SJCRH30 (cell line): Measurements from ENCODE around the gene BEND6. TPM values are rescaled to one million over a fixed set of nuclear protein-coding genes. Genes with fewer than 3 reads are reported as not detected.
"Not testable (repeated sequence)": the region's sequence is repeated elsewhere in the genome, so short reads cannot be mapped to it uniquely, and the experiment has no call there.

Experiments used
- DNase-seq, 2 experiments: peaks; one replicate each; pipeline ENCODE4 v3.0.0-alpha.2; 2015 to 2020
- H3K27ac ChIP-seq: fragments of 250-450 bp; sonication (Bioruptor Pico); 2 replicates; pipeline ENCODE4 v1.5.1; 2020; ENCODE audit warnings: mild to moderate bottlenecking, moderate library complexity
- H3K27me3 ChIP-seq: fragments of 250-450 bp; sonication (Bioruptor Pico); 2 replicates; pipeline ENCODE4 v1.5.1; 2020; ENCODE audit warnings: mild to moderate bottlenecking, moderate library complexity
- H3K36me3 ChIP-seq: fragments of 250-450 bp; sonication (Bioruptor Pico); 2 replicates; pipeline ENCODE4 v1.5.1; 2020; ENCODE audit warnings: mild to moderate bottlenecking, moderate library complexity
- H3K4me1 ChIP-seq: fragments of 250-450 bp; sonication (Bioruptor Pico); 2 replicates; pipeline ENCODE4 v1.5.1; 2020; ENCODE audit warnings: mild to moderate bottlenecking, moderate library complexity
- H3K4me3 ChIP-seq: fragments of 250-450 bp; sonication (Bioruptor Pico); 2 replicates; pipeline ENCODE4 v1.5.1; 2020; ENCODE audit warnings: mild to moderate bottlenecking, moderate library complexity
- H3K9me3 ChIP-seq: fragments of 250-450 bp; sonication (Bioruptor Pico); replicated peaks from 2 replicates; pipeline ENCODE4 v1.5.1; 2020; ENCODE audit warnings: mild to moderate bottlenecking, moderate library complexity
- total RNA-seq: library from RNA; depleted of rRNA; stranded (reverse); fragments of >200 nt; shearing (Covaris generic); gene quantifications from 2 replicates; pipeline ENCODE4 v1.2.3, GENCODE V29; 2014

BEND6 gene
- total RNA-seq, 1 experiment from 2014 or later: 0.93 TPM

GRCh38 chr6:56984884-56985283 lies 30.0 kb downstream of the BEND6 start:
- DNase-seq: no peak
- H3K4me1 ChIP-seq: no peaks in the 10 kb centered on the region
- no peaks in the 10 kb centered on the region for H3K9me3 ChIP-seq
- no peaks in the 10 kb centered on the region for H3K27me3 ChIP-seq
- no peak overlapping the region for H3K4me3 ChIP-seq
- no peaks in the 10 kb centered on the region for H3K36me3 ChIP-seq
- no peak overlapping the region for H3K27ac ChIP-seq

- Histone ChIP-seq H3K4me3 (no peak overlapping the region), H3K27ac (no peak overlapping the region), H3K36me3 (no peaks in the 10 kb centered on the region), H3K27me3 (no peaks in the 10 kb centered on the region), H3K4me1 (no peaks in the 10 kb centered on the region), H3K9me3 (no peaks in the 10 kb centered on the region)
- DNase-seq: no peak
Measured at GRCh38 chr6:56986611-56987010, 31.7 kb downstream of the BEND6 start.

- Histone ChIP-seq H3K36me3 (no peaks in the 10 kb centered on the region), H3K27me3 (no peaks in the 10 kb centered on the region), H3K27ac (no peak overlapping the region), H3K4me1 (no peaks in the 10 kb centered on the region), H3K4me3 (no peak overlapping the region), H3K9me3 (no peaks in the 10 kb centered on the region)
- no peak for DNase-seq
Measured at GRCh38 chr6:56988145-56988544, 33.2 kb downstream of the BEND6 start.

- Histone ChIP-seq H3K4me3 (no peak overlapping the region), H3K27me3 (no peaks in the 10 kb centered on the region), H3K9me3 (no peaks in the 10 kb centered on the region), H3K36me3 (no peaks in the 10 kb centered on the region), H3K4me1 (no peaks in the 10 kb centered on the region), H3K27ac (no peak overlapping the region)
- no peak for DNase-seq
Measured at GRCh38 chr6:56992036-56992435, 37.1 kb downstream of the BEND6 start.

- H3K36me3 ChIP-seq: no peaks in the 10 kb centered on the region
- DNase-seq: no peak
Measured at GRCh38 chr6:56992703-56993102, 37.8 kb downstream of the BEND6 start.

GRCh38 chr6:56995347-56995902 lies 40.5 kb downstream of the BEND6 start:
- Histone ChIP-seq H3K4me1 (no peaks in the 10 kb centered on the region), H3K9me3 (no peaks in the 10 kb centered on the region), H3K4me3 (no peak overlapping the region), H3K27me3 (no peaks in the 10 kb centered on the region), H3K27ac (no peak overlapping the region), H3K36me3 (no peaks in the 10 kb centered on the region)
- DNase-seq: no peak

More at GRCh38 chr6:56992703-56993102, 37.8 kb downstream of the BEND6 start:
- H3K4me1 ChIP-seq: no peaks in the 10 kb centered on the region
- no peak overlapping the region for H3K4me3 ChIP-seq
- no peak overlapping the region for H3K27ac ChIP-seq
- H3K27me3 ChIP-seq: no peaks in the 10 kb centered on the region
- no peaks in the 10 kb centered on the region for H3K9me3 ChIP-seq

- H3K36me3 ChIP-seq: no peaks in the 10 kb centered on the region
- no peak overlapping the region for H3K27ac ChIP-seq
- H3K27me3 ChIP-seq: no peaks in the 10 kb centered on the region
- DNase-seq: no peak
- no peak overlapping the region for H3K4me3 ChIP-seq
- H3K4me1 ChIP-seq: no peaks in the 10 kb centered on the region
- no peaks in the 10 kb centered on the region for H3K9me3 ChIP-seq
Measured at GRCh38 chr6:56996401-56996800, 41.5 kb downstream of the BEND6 start.

- H3K9me3 ChIP-seq: no peaks in the 10 kb centered on the region
- H3K4me3 ChIP-seq: no peak overlapping the region
- H3K27me3 ChIP-seq: no peaks in the 10 kb centered on the region
- no peaks in the 10 kb centered on the region for H3K36me3 ChIP-seq
- DNase-seq: no peak
- no peak overlapping the region for H3K27ac ChIP-seq
- no peaks in the 10 kb centered on the region for H3K4me1 ChIP-seq
Measured at GRCh38 chr6:56999049-56999448, 44.1 kb downstream of the BEND6 start.

GRCh38 chr6:56999748-57000147 lies 44.8 kb downstream of the BEND6 start:
- not testable (repeated sequence) for H3K4me1 ChIP-seq, H3K27me3 ChIP-seq, H3K9me3 ChIP-seq, DNase-seq, H3K27ac ChIP-seq, H3K36me3 ChIP-seq, H3K4me3 ChIP-seq

GRCh38 chr6:57002197-57002596 lies 47.3 kb downstream of the BEND6 start:
- Histone ChIP-seq H3K4me1 (no peaks in the 10 kb centered on the region), H3K27me3 (no peaks in the 10 kb centered on the region), H3K9me3 (no peaks in the 10 kb centered on the region), H3K36me3 (no peaks in the 10 kb centered on the region), H3K4me3 (no peak overlapping the region), H3K27ac (no peak overlapping the region)
- no peak for DNase-seq

GRCh38 chr6:57004292-57004691 lies 49.4 kb downstream of the BEND6 start:
- DNase-seq: no peak
- Histone ChIP-seq H3K4me1 (no peaks in the 10 kb centered on the region), H3K27me3 (no peaks in the 10 kb centered on the region), H3K9me3 (no peaks in the 10 kb centered on the region), H3K4me3 (no peak overlapping the region), H3K27ac (no peak overlapping the region), H3K36me3 (no peaks in the 10 kb centered on the region)

- no peaks in the 10 kb centered on the region for H3K36me3 ChIP-seq
- no peak for DNase-seq
- H3K27me3 ChIP-seq: no peaks in the 10 kb centered on the region
- no peak overlapping the region for H3K27ac ChIP-seq
- no peaks in the 10 kb centered on the region for H3K4me1 ChIP-seq
- H3K4me3 ChIP-seq: no peak overlapping the region
- H3K9me3 ChIP-seq: no peaks in the 10 kb centered on the region
Measured at GRCh38 chr6:57006101-57006500, 51.2 kb downstream of the BEND6 start.

- not testable (repeated sequence) for H3K27ac ChIP-seq, H3K27me3 ChIP-seq, H3K9me3 ChIP-seq, H3K36me3 ChIP-seq, H3K4me1 ChIP-seq, H3K4me3 ChIP-seq
- DNase-seq: peak in 1 of 2 experiments; percentile 2
Measured at GRCh38 chr6:57008069-57008468, 53.2 kb downstream of the BEND6 start.

GRCh38 chr6:57013521-57013926 lies 58.6 kb downstream of the BEND6 start:
- DNase-seq: peak; percentile 27 to 51

GRCh38 chr6:57017069-57017468 lies 62.2 kb downstream of the BEND6 start:
- H3K4me1 ChIP-seq: peaks cover 5% of the 10 kb centered on the region
- DNase-seq: no peak
- no peaks in the 10 kb centered on the region for H3K27me3 ChIP-seq
- no peak overlapping the region for H3K4me3 ChIP-seq
- no peaks in the 10 kb centered on the region for H3K36me3 ChIP-seq
- no peak overlapping the region for H3K27ac ChIP-seq
- H3K9me3 ChIP-seq: no peaks in the 10 kb centered on the region

More at GRCh38 chr6:57013521-57013926, 58.6 kb downstream of the BEND6 start:
- no peak overlapping the region for H3K4me3 ChIP-seq
- H3K27me3 ChIP-seq: no peaks in the 10 kb centered on the region
- H3K4me1 ChIP-seq: no peaks in the 10 kb centered on the region
- no peaks in the 10 kb centered on the region for H3K9me3 ChIP-seq
- H3K27ac ChIP-seq: no peak overlapping the region
- no peaks in the 10 kb centered on the region for H3K36me3 ChIP-seq

GRCh38 chr6:57017841-57018240 lies 62.9 kb downstream of the BEND6 start:
- no peak for DNase-seq
- no peaks in the 10 kb centered on the region for H3K9me3 ChIP-seq

More at GRCh38 chr6:57017841-57018240, 62.9 kb downstream of the BEND6 start:
- H3K36me3 ChIP-seq: no peaks in the 10 kb centered on the region
- no peak overlapping the region for H3K4me3 ChIP-seq
- H3K27me3 ChIP-seq: no peaks in the 10 kb centered on the region
- H3K4me1 ChIP-seq: peaks cover 5% of the 10 kb centered on the region
- H3K27ac ChIP-seq: no peak overlapping the region
